Right cardiac atrium (tissue), 5 donors: Measurements from ENCODE around the gene SCFD2. TPM values are rescaled to one million over a fixed set of nuclear protein-coding genes. Genes with fewer than 3 reads are reported as not detected.

ENCODE experiments used
- ATAC-seq, 2 donors: fragments of 200-7000 bp; cut with Tn5 transposase; one replicate each; pipeline versions ENCODE4 v1.8.0 to v1.9.1; 2020; ENCODE audit warnings: moderate library complexity in 2 of 2, mild to moderate bottlenecking in 1 of 2
- DNase-seq, 3 donors: peaks; one replicate each; pipeline ENCODE4 v3.0.0-alpha.2; 2020
- H3K27ac ChIP-seq: one replicate; pipeline ENCODE4 v1.5.1; 2013; ENCODE audit warnings: mild to moderate bottlenecking, low read length, control low read depth, moderate library complexity
- H3K27me3 ChIP-seq: one replicate; pipeline ENCODE4 v1.6.1; 2013; ENCODE audit not compliant: control insufficient read depth, insufficient read depth
- H3K4me1 ChIP-seq: one replicate; pipeline ENCODE4 v1.6.1; 2013; ENCODE audit warnings: low read length; ENCODE audit not compliant: control insufficient read depth, insufficient read depth
- H3K4me3 ChIP-seq: one replicate; pipeline ENCODE4 v1.5.1; 2013; ENCODE audit warnings: low read length, control low read depth
- H3K9me3 ChIP-seq: one replicate; pipeline ENCODE4 v1.6.1; 2013; ENCODE audit warnings: low read length; ENCODE audit not compliant: control insufficient read depth
- WGBS: extraction: QIAGEN DNeasy Blood & Tissue Kit; methylation state at CpG from one replicate; pipeline ENCODE4 v1.1.7; 2013; 5-methylcytosine and 5-hydroxymethylcytosine counted together
- intact Hi-C, 4 donors: fragments of 100-400 bp; cut with DNase I; formaldehyde crosslinking; loops; one replicate each; pipeline versions ENCODE4 v1.11.0 to v1.14.0; 2022 to 2023
- polyA plus RNA-seq: library from polyadenylated mRNA; stranded (reverse); fragments of 200-250 nt; gene quantifications from one replicate; pipeline ENCODE4 v1.2.3, GENCODE V29; 2013
- total RNA-seq, 4 donors: library from RNA; stranded (reverse); fragmentation: NEBNext Ultra II Directional; extraction: Animal tissue kit (Norgen Biotek cat#: 25700); gene quantifications; one replicate each; pipeline ENCODE4 v1.2.1, GENCODE V29; 2021
- donor health status: healthy with polysubstance abuse.
- donor health status: DM: no; HTN: yes; CAD: no.
- donor health status: DM: no; HTN: no; CAD: no.
- donor health status: DM: no; HTN: yes; CAD: no; lungs with severe emphysema.
- donor health status: DM: yes; HTN: yes; CAD: no.

SCFD2 gene
- total and polyA plus RNA-seq, 5 donors = 4.5 to 11.1 (median 10.1) TPM

DNA sequence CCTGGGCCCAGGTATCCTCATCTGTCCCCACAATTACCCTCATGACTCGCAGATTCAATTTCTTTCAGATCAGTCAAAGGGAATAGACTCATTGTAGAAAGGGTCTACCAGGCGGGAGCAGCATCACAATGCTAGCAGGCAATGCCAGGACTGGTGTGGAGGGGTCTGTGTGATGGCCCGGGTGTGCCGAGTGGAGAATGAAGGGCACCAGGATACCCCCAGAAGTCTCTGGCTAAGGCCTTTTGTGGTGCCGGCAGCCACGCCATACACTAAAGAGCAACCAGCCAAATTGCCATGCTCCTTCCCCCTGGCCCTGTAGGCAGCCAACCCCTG lies 541.6 kb downstream of the SCFD2 start:
- intact Hi-C loops = no loop called here
- 90% methylated on average over 6 of the region's 6 CpGs for WGBS
- Histone ChIP-seq H3K4me3 (no peak overlapping the region), H3K4me1 (no peaks in the 10 kb centered on the region), H3K9me3 (no peaks in the 10 kb centered on the region), H3K27ac (peak overlapping the region; percentile 83), H3K27me3 (no peaks in the 10 kb centered on the region)
- ATAC-seq (no peak), DNase-seq (no peak)

GRCh38 chr4:52823702-52824092 lies 542.2 kb downstream of the SCFD2 start:
- no peaks in the 10 kb centered on the region for H3K27me3 ChIP-seq
- ATAC-seq = no peak
- intact Hi-C loops = no loop called here

More at GRCh38 chr4:52823702-52824092, 542.2 kb downstream of the SCFD2 start:
- Histone ChIP-seq H3K4me1 (no peaks in the 10 kb centered on the region), H3K4me3 (no peak overlapping the region), H3K9me3 (no peaks in the 10 kb centered on the region), H3K27ac (no peak overlapping the region)
- DNase-seq = no peak
- WGBS = 80% methylated on average over 1 of the region's 1 CpG

Other genes starting within 250 kb of the SCFD2 start
- gene FIP1L1, start 11.6 kb upstream of the SCFD2 start, total RNA-seq = 10 to 100 TPM; 27.9 to 33.6 (median 31.5) TPM
- 24.8 TPM for gene FIP1L1, start 11.6 kb upstream of the SCFD2 start, polyA plus RNA-seq
- 10 to 100 TPM in 1 of 4 donors, 1 to 10 TPM in 3; 4.4 to 11.5 (median 7.3) TPM for gene LNX1, start 225.4 kb upstream of the SCFD2 start, total RNA-seq
- 6.8 TPM for gene LNX1, start 225.4 kb upstream of the SCFD2 start, polyA plus RNA-seq